ENCODE results near the gene ERCC6.
A peak's percentile ranks its signal among the peaks of the same experiment; 100 is the strongest.

ERCC6 gene

DNA sequence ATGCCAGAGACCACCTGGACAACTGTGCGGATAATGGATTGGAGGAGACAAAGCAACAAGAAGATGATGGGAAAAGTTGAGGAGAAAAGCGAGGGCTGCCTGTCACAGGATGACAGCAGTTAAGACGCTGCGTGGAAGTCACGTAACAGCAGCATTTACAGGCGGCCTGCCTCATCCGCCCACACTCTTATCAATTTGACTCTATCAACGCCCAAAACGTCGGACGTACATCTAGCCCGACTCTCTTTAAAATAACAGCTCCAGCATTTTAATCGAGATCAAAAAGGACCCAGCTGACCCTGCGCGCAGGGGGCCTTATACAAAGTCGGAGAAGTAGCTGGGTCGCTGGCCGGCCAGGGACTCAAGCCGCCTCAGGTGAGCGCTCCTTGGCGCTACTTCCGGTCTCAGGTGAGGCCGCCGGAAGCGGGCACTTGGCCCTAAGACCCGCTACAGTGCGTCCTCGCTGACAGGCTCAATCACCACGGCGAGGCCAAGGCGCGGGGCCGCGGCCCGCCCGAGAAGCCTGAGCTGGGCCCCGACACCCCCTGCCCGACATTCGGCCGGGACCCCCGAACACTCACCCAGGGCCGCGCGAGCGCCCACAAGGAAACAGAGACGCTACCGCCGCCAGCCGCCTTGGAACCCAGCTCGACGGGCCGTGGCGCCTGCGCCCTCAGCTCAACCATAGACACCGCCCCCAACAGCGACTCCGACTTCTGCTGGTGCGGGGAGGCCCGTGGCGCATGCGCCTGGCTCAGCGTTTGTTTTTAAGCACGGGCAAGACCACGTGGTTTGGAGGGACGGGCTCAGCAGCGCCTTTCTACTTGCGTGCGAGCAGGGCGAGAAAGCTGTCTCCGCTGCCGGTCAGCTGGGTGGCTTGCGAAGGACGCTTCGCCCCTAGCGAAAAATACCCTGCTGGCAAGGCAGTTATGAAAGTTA is at the start of gene ERCC6:
TSS of gene ERCC6 (minus strand) at position 741 of the 939 bp plus-strand sequence.
- peak; percentile 85 for DNase-seq

DNA sequence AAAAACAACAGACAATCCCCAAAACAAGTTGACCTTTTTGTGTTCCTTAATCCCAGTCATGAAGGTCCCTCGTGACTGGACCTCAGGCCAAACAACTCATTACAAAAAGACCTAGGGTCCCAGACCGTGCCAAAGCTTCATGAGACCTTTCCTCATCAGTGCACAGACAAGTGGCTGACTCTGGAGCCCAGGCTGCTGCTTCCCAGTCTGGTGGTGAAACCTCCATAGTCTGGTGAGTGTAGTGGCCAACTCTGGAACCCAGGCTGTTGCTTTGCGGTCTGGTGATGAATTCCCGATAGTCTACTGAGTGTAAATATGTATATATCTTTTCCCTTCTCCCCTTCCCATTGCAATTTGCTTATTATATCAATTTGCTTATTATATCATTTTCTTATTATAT is 49.1 kb upstream of the ERCC6 start:
- DNase-seq, result no peak

DNA sequence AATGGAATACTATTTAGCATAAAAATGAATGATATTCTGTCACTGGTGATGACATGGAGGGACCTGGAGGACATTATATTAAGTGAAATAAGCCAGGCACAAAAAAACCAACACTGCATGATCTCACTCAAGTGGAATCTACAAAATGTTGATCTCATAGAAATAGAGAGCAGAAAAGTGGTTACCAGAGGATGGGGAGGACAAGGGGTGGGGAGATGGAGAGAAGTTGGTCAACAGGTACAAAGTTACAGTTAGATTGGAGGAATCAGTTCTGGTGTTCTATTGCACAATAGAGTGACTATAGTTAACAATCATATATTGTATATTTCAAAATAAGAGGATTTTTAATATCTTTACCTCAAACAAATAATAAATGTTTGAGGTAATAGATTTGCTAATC is 46.5 kb upstream of the ERCC6 start:
- DNase-seq, result no peak

DNA sequence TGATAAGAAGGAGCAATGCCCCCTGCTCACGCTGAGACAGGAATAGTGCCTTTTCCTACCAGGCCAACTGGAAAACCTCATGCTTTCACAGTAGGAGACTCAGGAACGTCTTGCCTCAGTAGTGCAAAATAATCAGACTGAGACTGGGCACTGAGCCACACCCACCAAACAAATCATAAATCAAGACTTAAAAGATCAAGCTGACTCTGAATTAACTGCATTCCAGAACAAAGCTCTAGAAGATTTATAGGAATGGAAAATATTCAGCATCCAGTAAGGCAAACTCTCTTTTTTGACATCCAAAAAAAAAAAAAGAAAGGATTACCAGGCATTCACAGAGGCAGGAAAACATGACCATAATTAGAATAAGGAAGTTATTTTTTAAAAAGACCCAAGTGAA is 40.7 kb upstream of the ERCC6 start:
- DNase-seq, result no peak

DNA sequence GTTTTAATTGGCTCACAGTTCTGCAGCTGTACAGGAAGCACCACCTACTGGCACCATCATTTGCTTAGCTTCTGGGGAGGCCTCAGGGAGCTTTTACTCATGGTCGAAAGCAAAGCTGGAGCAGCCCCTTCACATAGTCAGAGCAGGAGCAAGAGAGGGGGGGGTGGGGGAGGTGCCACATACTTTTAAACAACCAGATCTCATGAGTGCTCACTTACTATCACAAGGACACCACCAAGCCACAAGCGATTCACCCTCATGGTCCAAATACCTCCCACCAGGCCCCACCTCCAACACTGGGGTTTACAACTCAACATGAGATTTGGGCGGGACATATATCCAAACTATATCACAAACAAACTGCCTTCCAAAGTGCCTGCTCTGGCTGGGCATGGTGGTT is 39.5 kb upstream of the ERCC6 start:
- DNase-seq, result no peak

DNA sequence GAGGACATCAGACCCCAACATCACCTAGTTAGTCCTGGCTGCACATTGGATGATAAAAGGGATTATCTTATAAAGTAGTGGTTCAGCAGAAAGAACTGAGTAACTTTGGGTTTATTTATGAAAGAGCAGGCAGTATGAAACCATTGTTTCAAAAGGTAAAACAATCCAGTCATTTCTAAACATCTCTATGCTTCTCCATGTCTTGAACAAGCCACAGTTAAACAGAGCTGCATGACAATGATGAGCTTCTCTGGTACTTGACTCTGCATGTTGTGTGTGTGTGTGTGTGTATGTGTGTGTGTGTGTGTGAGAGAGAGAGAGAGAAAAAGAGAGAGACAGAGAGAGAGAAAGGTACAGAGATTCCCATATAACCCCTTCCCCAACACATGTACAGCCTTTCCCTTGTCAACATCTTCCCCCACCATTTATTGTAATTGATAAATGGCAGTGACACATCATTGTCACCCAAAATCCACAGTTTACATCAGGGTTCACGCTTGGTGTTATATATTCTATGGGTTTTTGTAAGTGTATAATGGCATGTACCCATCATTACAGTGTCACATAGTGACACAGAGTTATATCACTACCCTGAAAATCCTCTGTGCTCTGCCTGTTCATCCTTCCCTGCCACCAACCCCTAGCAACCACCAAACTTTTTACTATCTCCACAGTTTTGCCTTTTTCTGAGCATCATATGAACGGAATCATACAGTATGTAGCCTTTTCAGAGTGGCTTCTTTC is 38.4 kb upstream of the ERCC6 start:
- no peak for DNase-seq

DNA sequence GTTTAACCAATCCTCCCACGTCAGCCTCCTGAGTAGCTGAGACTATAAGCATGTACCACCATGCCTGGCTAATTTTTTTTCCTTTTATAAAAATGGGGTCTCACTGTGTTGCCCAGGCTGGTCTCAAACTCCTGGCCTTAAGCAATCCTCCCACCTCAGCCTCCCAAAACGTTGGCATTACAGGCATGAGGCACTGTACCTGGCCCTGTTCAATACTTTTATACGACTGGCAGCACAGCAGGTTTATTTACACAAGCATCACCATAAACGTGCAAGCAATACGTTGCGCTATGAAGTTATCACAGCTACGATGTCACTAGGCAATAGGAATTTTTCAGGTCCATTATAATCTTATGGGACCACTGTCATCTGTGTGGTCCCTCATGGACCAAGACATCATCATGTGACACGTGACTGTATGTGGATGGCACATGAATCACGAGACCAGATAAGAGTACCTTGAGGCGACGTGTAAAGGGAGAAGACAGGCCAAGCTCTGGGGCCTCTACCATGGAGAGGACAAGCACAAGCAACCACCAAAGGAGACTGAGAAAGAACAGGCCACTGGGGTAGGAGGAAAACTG is 36.7 kb upstream of the ERCC6 start:
- no peak for DNase-seq

DNA sequence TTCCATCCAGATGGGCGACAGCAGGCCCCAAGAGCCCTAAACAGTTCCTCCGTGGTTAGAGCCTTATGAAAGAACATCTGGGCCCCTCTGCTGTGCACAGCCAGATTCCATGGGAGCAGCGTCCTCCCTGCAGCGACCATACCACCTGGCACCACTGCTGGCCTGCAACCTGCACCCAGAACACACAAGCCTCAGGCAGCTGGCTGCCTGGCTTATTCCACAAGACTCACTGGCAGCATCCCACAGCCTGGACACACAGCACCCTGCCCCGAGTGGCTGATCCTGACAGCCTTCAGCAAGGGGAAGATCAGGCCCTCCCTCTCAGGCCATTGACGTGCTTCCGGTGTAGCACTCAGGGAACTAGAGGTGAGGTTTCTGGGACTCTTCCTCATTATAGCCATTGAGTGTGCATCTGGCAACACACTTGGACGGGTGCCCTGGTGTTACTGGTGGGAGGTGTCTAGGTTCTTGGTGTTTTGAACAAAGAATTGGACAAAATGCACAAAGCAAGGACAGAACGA is 33.7 kb upstream of the ERCC6 start:
- DNase-seq, result no peak

DNA sequence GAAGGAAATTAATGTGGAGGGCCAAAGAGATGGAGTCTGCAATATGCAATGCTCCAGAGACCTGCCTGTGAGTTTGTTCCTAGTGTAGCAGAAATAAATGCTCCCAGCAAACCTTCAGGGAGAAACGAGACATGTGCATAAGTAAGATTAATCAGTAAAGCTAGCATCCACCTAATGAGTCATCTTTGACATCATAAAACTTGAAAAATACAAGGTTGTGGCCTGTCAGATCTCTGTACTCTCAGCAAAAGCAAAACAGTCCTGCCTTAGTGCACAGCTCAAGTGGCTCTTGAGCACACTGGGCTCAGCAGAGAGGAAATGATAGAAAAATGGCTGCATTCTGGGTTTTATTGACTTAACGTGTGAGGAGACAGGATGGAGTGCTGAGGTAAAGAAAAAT is 32.5 kb upstream of the ERCC6 start:
- no peak for DNase-seq

DNA sequence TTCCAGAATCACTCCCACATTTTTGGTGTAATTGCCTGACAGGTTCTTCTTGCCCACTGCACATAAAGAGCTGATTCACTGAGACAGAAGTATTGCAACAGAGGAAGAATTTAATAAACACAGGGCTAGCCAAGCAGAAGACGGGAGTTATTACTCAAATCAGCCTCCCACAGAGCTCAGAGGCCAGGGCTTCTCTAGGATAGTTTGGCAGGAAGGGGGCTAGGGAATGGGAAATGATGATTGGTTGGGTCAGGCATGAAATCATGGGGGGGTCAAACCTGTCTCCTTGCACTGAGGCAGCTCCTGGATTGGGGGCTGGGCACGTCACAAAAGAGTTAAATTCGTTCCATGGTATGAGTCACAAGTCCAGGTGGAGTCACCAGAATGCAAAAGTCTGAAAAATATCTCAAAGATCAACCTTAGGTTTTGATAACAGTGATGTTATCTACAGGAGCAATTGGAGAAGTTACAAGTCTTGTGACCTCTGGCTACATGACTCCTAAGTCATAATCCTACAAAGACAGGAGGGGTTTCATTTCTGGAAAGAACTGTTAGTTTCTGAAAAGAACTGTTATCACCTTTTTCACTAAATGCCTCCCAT is 30.2 kb upstream of the ERCC6 start:
- DNase-seq, result no peak

DNA sequence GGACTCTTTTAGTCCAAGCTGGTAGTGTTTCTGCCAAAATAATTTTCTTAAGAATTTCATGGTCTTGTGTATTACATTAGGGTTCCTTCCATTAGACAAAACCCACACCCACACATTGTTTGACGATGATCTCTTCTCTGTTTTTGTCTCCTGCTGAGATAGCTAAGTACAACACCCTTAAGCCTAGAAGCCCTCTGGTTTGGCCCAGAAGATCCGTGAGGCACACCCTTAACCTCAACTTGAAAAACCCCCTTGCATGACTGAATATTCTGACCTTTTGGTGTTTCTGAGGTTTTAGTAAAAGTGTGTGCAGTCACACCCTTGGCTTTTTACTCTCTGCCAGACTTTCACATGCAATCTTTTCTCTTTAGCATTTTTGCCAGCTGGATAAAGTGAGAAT is 29.3 kb upstream of the ERCC6 start:
- DNase-seq, result no peak

DNA sequence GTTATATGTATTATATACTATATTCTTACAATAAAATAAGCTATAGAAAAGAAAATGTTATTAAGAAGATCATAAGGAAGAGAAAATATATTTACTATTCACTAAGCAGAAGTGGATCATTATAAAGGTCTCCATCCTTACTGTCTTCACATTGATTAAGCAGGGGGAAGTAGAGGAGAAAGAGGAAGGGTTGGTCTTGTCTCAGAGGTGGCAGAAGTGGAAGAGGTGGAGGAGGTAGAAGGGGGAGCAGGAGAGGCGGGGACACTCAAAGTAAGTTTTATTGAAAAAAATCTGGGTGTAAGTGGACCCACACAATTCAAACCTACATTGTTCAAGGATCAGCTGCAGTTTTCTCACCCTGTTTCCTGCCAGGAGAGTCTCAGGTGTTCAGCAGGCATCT is 28.9 kb upstream of the ERCC6 start:
- no peak for DNase-seq

DNA sequence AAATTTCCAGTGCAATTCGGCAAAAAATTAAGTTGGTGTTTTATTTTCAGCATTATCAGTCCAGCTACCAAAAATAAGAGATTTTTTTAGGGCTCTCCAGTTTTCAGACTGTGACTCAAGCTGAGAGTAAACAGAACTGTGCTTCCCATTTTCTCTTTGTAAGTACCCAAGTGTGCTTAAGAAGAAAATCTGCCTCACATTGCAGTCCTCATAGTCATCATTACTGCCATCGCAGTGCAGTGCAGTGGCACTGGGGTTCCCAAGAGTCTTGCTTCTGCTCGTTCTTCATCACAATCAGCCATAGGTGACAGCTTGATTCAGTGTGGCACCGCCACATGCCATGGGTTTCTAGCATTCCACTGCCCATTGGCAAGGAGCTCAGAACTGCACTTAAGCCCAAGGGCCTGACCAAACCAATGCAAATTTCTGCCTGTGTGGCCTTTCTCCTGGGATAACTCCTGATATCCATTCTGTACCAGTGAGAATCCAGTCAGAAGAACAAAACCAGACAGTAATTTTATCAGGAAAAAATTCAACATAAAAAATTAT is 25.6 kb upstream of the ERCC6 start:
- DNase-seq, result no peak

DNA sequence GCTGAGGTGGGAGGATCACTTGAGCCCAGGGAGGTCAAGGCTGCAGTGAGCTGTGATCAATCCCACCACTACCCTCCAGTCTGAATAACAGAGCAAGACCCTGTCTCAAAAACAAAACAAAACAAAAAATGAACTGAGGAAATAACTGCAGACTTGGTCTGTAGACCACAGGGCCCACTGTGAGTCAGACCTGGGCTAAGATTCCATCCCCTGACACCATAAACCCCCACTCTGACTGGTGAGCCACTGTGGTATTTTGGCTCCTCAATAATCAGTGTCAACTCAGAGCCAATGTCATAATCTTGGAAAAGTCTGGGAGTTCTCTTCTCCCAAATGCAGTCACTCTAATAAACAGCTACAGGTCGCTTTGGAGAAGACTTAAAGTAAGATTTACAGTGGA is 24.0 kb upstream of the ERCC6 start:
- DNase-seq, result no peak

DNA sequence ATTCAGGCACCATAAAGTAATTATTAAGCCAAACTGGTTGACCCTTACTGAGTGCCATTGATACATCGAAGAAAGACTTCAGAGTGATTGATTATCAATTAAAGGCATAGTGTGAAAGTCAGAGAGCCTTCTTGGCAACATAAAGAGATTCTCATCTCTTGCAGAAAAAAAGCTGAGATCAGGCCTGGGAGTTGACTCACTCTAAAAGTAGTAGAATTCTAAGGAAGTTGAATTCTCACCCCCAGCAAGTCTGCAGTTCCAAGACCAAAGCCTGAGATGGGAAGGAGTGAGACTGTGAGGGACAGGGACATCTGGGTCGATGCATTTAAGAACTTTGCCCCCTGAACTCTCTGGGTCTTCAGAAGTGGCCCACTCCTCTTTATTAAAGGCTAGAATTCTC is 21.6 kb upstream of the ERCC6 start:
- no peak for DNase-seq

DNA sequence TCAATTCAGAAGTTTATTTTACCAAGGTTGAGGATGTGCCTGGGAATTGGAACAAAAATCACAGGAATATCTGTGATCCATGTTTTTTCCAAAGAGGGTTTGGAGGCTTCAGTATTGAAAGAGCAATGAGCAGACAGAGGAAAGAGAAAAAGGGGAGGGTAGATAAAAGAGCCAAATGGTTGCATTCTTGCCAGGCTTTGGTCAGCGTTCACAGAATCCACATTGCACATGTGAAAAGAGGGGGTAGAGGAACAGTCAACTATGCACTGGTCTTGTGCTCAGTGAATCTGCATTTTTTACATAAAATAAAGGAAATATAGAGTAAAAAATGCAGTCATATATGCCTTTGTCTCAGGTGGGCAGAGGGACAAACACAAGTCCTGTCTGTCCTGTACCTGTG is 20.6 kb upstream of the ERCC6 start:
- no peak for DNase-seq

DNA sequence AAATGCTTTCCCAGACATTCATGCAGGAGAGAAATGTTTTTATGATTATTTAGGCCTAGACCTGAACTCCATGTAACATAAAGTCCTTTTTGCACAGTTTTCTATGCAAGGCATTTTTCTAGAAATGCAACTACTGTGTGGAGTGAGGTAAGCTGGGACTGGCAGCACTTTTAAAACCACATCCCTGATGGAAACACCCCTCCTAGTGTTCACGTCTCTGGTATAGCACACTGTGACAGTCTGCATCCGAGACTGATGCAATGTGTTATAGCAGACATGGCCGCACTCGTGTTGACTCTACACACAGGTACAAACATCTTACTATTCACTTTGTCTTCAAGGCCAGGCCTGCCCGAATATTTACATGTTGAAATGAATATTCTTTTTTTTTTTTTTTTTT is 19.3 kb upstream of the ERCC6 start:
- DNase-seq, result no peak

DNA sequence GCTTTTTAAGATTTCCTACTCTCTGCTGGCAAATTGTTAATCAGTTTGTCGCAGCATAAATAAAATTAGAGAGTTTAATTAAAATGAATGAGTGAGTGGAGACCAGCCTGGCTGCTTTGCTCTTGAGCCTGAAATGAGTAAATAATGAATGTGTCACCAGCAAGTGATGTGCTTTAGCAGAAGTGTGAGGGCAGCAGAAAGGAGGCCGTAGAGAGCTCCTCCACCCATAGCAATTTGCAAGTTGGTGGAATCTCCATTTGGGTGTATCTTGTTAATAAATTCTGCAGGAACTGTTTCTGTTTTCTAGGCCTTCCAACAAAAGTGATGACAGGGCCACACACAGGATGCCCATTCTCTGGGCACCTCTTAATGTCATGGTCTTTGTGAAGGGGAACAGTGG is 18.8 kb upstream of the ERCC6 start:
- no peak for DNase-seq

DNA sequence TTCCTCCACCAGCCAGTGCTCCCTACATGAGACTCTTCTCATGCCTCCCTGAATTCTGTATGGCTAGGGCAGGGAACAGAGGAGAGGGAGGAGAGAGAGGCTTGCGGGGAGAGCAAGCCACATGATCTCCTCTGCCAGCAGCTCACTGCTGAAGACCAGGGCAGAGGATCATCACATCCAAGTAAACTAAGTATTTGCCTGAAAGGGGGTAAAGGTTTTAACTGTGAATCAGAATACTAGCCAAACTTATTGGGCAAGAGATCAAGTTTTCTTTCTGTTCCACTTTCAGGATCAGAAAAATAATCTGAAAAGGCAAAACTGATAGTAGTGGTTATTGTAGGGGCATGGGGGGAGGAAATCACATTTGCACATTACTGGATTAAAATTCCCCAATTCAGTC is 17.8 kb upstream of the ERCC6 start:
- DNase-seq, result no peak

DNA sequence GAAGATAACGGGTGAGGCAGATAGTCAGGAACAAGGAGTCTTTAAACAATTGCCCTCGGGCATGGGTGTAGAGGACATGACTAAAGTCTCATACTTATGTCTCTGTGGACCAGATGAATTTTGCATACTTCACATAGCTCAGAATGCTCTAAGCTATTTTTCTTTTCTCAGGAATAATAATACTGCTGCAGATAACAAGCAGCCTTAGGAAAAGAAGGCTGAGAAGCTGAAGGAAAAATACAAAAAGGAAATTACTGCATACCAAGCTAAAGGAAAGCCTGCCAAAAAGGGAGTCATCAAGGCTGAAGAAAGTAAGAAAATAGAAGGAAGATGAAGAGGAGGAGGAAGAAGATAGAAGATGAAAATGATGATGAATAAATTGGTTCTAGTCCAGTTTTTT is 13.4 kb upstream of the ERCC6 start:
- DNase-seq, result no peak

DNA sequence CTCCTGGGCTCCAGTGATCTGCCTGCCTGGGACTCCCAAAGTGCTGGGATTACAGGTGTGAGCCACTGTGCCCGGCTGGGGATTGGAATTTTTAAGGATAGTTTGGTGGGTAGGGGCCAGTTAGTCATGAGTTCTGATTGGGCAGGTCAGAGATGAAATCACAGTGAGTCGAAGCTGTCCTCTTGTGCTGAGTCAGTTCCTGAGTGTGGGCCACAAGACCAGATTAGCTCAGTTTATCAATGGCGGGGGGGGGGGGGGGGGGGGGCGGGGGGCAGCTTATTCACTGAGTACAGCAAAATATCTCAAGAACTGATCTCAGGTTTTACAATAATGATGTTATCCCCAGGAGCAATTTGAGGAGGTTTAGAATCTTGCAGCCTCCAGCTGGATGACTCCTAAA is 11.6 kb upstream of the ERCC6 start:
- no peak for DNase-seq

DNA sequence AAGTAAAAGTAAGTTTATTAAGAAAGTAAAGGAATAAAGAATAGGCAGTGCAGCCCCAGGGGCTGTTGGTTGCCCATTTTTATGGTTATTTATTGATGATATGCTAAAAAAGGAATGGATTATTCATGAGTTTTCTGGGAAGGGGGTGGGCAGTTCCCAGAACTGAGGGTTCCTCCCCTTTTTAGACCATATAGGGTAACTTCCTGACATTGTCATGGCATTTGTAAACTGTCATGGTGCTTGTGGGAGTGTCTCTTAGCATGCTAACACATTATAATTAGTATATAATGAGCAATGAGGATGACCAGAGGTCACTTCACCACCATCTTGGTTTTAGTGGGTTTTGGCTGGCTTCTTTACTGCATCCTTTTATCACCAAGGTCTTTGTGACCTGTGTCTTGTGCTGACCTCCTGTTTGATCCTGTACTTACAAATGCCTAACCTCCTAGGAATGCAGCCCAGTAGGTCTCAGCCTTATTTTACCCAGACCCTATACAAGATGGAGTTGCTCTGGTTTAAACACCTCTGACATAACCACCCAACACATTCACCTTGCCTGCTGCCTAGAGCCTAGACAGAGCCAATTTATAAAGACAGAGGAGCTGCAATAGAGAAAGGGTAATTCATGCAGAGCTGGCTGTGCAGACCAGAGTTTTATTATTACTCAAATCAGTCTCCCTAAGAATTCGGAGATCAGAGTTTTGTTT is 10.9 kb upstream of the ERCC6 start:
- no peak for DNase-seq

Data from GOT3 (cell line).